Ramos (cell line): ENCODE measurements around the gene ATP5ME.
"Not testable (repeated sequence)": the region's sequence is repeated elsewhere in the genome, so short reads cannot be mapped to it uniquely, and the experiment has no call there.

Experiments used
- in situ Hi-C: fragments of 300-500 bp; cut with MboI; formaldehyde crosslinking; loops from one replicate; pipeline ENCODE4 v1.14.3; 2022; ENCODE audit warnings: low sequenced_read_pairs; ENCODE audit not compliant: unreplicated experiment

ATP5ME gene

GRCh38 chr4:642366-642765 lies 31.7 kb downstream of the ATP5ME start:
- in situ Hi-C loops: not testable (repeated sequence)

DNA sequence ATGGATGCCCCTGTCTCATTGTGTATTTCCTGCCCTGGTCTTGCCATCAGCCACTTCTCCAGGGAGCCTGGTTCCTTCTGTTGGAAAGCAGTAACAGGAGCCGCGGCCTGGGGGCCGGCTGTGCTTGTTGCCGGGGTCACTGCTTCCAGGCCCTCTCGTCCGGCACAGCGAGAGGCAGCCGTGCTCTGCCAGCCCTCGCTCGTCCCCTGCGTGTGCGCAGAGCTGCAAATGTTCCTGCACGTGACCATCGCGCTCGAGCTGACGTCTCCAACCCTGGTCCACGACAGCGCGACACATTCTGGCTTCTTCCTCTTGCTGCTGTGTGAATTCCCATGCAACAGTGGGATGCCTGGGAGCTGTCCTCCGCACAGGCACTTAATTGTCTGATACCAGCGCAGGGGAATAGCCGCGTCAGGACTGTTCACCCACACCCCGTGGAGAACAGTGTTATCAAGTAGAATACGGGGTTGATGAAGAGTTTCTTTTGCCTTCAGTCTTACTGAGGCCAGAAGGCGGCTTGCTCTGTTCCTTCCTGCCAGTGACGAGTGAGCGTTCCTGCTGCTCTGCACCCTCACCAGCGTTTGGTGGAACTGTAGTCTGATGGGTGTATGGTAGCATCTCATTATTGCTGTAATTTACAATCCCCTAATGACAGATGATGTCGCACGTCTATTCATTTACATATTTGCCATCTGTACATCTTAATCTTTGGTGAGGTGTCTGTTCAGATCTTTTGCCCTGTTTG lies 36.4 kb downstream of the ATP5ME start:
- in situ Hi-C loops: no loop called here

GRCh38 chr4:636628-637159 lies 37.4 kb downstream of the ATP5ME start:
- in situ Hi-C loops: no loop called here

DNA sequence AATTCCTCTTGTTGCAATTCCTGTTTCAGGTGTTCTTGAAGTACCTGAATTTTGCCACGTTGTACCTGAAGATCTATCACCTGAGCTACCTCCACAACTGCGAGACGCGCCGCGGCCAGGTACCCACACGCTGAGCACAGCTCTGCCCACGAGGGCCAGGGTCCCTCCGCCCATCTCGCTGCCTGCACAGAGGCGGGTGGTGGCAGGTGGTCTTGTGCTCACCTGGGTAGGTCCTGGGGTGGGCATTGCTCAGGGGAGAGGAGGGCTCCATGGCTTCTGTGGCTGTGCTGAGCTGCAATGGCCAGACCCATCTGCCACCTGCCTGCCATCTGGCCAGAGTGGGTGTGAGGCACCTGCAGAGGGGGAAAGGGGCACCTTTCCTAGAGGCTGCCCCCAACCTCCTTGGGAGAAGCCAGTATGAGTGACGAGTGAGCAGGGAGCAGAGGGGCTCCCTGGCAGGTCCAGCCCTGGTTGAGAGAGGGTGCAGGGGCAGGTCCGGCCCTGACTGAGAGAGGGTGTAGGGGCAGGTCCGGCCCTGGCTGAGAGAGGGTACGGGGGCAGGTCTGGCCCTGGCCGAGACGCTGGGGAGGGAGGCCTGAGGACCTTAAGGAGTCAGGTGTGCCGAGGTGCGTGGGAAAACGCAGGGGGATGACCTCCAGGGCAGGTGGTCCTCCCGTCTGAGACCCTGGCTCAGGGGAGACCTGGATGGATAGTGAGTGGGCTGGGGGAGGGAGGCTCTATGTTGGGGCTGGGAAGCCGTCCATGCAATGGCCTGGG lies 38.0 kb downstream of the ATP5ME start:
- in situ Hi-C loops: no loop called here

DNA sequence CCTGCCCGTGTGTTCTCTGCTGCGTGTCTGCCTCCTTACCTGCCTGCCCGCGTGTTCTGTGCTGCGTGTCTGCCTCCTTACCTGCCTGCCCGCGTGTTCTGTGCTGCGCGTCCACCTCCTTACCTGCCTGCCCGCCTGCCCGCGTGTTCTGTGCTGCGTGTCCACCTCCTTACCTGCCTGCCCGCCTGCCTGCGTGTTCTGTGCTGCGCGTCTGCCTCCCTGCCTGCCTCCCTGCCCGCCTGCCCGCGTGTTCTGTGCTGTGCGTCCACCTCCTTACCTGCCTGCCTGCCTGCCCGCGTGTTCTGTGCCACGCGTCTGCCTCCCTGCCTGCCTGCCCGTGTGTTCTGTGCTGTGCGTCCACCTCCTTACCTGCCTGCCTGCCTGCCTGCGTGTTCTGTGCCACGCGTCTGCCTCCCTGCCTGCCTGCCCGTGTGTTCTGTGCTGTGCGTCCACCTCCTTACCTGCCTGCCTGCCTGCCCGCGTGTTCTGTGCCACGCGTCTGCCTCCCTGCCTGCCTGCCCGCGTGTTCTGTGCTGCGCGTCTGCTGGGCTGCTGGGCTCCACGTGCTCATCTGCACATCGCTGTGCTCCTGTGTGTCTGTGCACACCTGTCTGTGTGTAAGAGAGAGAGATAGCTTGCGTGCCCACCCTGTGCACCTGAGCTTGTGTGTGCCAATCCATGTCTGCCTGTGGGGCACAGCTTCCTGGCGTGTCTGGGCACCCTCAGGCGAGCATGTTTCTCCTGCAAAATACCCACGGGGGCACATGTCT lies 38.8 kb downstream of the ATP5ME start:
- in situ Hi-C loops: not testable (repeated sequence)

DNA sequence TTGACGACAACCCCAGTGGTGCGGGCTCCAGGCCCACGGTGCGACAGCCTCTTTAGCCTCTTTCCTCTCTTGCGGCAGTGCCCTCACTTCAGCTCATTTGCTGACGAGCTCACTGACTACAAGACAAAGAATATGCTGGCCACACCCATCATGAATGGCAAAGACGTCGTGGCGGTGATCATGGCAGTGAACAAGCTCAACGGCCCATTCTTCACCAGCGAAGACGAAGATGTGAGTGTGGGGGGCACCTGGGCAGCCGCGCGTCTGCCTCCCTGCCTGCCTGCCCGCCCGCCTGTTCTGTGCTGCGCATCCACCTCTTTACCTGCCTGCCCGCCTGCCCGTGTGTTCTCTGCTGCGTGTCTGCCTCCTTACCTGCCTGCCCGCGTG lies 39.5 kb downstream of the ATP5ME start:
- in situ Hi-C loops: no loop called here

- in situ Hi-C loops: no loop called here
Observed at GRCh38 chr4:633976-634598, 40.0 kb downstream of the ATP5ME start.

- in situ Hi-C loops: no loop called here
Observed at GRCh38 chr4:633406-633805, 40.7 kb downstream of the ATP5ME start.

GRCh38 chr4:632926-633325 lies 41.1 kb downstream of the ATP5ME start:
- in situ Hi-C loops: no loop called here

DNA sequence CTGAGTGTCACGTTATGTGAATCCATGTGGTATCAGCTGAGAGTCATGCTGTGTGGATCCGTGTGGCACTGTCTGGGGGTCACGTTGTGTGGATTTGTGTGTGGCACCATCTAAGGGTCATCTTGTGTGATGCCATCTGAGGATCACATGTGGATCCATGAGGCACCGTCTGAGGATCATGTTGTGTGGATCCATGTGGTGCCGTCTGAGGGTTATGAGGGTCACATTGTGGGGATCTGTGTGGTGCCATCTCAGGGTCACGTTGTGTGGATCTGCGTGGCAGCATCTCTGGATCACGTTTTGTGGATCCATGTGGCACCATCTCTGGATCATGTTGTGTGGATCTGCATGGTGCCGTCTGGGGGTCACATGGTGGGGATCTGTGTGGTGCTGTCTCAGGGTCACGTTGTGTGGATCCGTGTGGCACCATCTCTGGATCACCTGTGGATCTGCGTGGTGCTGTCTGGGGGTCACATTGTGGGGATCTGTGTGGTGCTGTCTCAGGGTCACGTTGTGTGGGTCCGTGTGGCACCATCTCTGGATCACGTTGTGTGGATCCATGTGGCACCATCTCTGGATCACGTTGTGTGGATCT lies 41.8 kb downstream of the ATP5ME start:
- in situ Hi-C loops: no loop called here

GRCh38 chr4:630656-631055 lies 43.4 kb downstream of the ATP5ME start:
- in situ Hi-C loops: no loop called here

DNA sequence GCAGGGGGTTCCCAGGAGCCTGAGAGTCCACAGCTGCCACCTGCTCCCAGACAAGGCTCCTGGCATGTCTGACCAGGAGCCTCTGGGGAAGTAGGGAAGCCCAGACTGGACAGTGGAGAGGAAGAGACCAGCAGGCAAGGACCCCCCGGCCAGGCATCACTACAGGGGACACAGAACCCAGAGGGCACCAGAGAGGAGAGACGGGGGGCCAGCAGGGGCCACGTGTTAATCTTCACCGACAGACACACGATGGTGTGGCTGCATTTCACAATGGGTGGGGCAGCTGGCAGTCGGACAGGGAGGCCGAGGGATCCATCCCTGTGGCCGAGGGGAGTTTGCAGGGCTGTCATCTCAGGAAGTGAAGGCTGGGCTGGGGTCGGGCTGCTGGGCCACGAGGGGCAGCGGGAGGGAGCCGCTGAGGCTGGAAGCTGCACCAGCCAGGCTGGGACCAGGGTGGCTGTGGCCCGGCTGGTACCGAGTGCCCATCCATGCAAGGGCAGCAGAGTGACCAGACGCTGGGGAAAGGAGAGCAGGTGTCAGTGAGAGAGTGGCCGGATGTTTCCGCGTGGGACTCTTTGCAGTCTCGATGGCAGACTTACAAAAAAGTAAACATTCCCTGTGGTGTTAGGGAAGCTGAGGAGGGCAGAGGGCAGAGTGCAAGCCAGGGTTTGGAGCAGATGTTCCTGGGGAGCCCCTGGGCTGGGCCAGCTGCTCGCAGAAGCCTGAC lies 44.0 kb downstream of the ATP5ME start:
- in situ Hi-C loops: no loop called here

DNA sequence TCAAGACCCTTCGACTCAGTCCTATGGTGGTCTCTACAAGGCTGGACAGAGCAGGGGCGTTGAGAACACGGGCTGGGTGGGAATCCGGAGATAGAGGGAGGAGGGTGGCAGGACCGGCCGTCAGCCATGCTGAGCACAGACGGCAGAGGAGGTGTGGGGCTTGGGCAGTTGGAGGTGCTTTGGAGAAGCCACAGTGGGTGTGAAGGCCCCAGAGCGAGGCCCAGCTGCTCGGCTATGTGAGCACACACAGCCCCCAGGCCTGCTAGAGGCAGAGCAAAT lies 44.5 kb downstream of the ATP5ME start:
- in situ Hi-C loops: no loop called here

DNA sequence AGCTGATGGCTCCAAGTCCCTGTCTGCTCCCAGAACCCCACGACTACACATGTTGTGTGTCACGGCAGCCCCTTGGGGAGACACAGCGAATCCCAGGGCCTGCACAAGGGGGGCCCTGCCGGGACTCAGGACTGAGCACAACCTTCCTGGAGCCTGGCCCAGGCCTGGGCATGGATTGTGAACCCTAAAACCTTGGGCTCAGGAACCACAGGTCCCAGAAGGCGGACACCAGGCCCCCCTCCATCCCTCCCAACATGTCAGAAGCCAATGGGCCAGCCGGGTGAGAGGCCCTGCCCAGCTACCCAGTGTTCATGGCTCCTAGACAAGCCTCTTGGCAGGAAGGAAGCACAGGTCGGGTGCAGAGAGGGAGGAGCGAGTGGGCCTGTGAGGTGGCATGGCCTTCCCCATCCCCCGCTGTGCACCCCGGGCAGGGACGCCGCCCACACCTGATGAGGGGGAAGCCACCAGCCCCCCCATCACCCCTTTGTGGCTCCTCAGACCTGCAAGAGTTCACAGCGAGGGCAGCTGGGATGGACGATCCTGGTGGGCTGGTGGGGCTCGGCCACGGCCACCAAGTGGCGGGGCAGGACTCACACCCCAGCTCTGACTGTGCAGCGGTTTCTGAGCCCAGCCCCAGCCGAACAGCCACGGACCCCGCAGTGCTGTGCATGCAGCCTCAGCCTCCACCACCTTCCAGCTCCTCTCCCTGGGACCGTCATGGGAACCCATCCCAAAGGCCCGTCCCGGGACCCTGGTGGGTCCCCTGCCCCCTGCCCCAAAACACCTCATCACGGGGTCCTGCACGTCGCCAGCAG lies 45.0 kb downstream of the ATP5ME start:
- in situ Hi-C loops: no loop called here

- in situ Hi-C loops: no loop called here
Observed at GRCh38 chr4:628311-628741, 45.8 kb downstream of the ATP5ME start.

DNA sequence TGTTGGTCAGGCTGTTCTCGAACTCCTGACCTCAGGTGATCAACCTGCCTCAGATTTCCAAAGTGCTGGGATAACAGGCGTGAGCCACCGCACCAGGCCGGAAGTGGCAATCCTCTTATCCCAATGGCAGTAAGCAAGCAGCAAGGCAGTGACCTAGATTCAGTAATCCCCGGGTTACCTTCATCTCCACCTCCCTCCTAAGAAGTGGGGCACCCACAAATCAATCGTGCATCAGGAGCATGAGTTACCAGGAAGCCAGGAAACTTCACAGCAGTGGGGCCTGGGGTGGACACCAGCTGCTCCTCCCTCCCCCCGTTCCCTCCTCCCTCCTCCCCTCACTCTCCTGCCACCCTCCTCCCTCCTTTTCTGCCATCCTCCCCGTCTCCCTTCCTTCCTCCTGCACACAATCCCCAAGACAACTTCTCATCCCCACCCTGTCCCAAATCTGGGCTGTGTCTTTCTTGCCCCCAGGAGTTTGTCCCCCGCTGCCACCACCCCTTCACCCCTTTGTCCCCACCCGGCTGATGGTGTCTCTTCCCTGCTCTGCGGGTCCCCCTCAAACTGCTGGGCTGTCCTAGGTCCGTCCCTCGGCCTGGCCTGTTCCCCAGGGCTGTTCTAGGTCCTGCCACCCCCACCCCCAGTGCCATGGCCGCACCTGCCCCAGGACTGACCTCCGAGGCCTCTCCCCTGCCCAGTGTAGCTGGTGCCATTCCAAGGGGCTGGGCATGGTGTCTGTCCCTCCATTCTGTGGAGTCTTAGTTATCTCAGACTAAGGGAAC lies 46.5 kb downstream of the ATP5ME start:
- in situ Hi-C loops: no loop called here

- in situ Hi-C loops: no loop called here
Observed at GRCh38 chr4:626201-627091, 47.6 kb downstream of the ATP5ME start.
